Measurements from ENCODE around the gene TRIM71.

TRIM71 gene

DNA sequence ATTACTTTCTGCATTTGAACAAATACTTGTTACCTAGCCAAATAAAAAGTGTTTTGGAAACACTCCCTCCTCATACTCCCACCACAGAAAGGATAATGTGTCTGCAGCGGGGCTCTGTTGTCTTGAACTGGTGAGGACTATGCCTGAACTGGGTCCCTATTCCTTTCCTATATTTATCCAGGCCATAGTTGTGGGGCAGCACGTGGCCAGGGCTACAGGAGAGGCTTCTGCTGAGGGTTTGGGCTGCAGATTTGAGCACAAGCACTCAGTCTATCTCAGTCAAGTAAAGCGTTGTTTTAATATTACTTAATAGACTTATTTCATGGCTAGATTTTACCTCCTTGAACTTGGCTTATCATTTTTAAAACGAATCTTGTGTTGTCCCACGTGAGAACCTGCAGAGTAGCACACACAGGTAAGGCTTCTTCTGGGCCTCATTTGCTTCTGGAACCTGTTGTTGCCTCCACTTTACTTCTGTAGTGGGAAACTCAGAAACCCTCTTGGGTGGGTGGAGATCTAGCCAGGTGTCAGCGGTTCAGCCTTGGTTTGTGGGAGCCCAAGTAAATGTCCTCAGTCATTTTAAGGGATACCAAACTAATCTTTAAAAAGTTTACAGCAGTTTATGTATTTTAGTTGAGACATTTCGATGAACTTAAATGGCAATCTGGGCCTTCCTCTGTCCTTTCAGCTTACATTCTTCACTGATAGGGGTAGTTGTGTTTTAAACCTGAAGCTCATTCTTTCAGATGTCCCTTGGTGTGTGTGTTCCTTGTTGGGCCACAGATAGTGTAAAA lies 51.1 kb downstream of the TRIM71 start:
- no peak for DNase-seq

DNA sequence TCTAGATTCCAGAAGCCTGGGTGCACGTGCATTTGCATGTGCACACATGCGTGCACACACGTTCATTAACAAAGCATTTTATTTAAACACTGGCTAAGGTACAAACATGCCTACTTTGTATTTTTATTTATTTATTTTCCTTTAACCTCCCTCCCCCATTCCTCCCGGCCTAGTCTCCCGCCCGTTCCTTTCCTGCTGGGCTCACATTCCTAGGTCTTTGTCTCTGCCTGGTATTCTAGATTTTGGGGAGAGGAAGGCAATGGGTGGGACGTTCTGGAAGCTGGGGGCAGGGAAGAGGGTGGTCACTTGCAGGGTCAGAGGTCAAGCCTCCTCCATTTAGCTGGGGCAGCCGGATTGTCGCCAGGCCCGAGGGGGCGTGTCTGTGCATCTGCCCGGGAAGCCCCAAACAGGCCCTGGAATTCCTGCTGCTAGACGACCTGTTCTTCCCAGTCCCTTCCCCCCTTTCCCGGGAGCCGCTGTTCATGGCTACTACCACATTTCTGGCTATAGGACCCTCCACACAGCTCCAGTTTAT lies 51.8 kb downstream of the TRIM71 start:
- DNase-seq, result no peak

- no peak for DNase-seq
Measured at GRCh38 chr3:32870373-32871095, 52.7 kb downstream of the TRIM71 start.

GRCh38 chr3:32871273-32871672 lies 53.5 kb downstream of the TRIM71 start:
- no peak for DNase-seq

GRCh38 chr3:32872487-32873382 lies 54.9 kb downstream of the TRIM71 start:
- DNase-seq, result no peak

DNA sequence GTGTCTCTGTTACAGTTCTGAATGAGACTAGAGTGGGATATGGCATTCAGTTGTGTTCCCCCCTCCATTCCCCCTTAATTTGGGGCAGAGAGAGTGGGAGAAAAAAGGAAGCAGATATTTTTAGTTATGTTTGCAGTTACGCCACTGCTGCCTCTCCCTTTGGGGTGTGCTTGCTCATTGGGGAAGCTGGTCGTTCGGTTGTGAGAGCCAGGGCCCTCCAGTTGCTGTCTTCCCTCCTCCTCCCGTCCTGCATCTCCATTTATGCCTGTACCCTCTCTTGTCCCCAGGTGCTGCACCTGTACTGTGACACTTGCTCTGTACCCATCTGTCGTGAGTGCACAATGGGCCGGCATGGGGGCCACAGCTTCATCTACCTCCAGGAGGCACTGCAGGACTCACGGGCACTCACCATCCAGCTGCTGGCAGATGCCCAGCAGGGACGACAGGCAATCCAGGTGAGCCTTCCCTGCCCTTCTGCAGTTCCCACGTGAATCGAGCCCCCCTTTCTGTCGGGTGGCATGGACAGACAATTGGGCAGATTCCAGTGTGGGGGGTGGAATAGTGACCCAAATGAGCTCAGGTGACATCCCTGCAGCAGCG lies 55.8 kb downstream of the TRIM71 start:
- DNase-seq, result no peak

- DNase-seq, result no peak
Measured at GRCh38 chr3:32876920-32877319, 59.1 kb downstream of the TRIM71 start.

- no peak for DNase-seq
Measured at GRCh38 chr3:32877598-32877997, 59.8 kb downstream of the TRIM71 start.

GRCh38 chr3:32880225-32880624 lies 62.4 kb downstream of the TRIM71 start:
- DNase-seq, result no peak

DNA sequence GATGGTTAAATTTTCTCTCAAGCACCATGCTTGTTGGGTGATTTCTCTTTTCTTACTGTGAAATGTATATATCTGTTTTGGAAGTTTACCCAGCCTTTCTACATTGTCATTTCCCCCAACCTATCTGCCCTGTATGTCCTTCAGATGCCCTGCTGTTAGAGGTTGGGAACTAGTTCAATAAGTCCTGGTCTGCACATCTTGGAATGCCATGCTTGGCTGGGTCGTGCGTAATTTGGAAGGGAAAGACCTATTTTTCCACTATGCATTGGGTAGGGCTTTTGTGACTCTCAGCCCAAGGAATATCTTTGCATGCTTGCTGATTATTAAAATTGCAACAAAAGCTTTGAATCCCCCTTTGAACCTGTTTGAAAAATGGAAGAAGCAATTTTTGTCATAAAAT lies 63.8 kb downstream of the TRIM71 start:
- DNase-seq, result no peak

GRCh38 chr3:32882189-32882588 lies 64.4 kb downstream of the TRIM71 start:
- DNase-seq, result no peak

GRCh38 chr3:32882603-32883025 lies 64.8 kb downstream of the TRIM71 start:
- DNase-seq, result no peak

- DNase-seq, result no peak
Measured at GRCh38 chr3:32883817-32884216, 66.0 kb downstream of the TRIM71 start.

GRCh38 chr3:32884591-32884990 lies 66.8 kb downstream of the TRIM71 start:
- DNase-seq, result no peak

DNA sequence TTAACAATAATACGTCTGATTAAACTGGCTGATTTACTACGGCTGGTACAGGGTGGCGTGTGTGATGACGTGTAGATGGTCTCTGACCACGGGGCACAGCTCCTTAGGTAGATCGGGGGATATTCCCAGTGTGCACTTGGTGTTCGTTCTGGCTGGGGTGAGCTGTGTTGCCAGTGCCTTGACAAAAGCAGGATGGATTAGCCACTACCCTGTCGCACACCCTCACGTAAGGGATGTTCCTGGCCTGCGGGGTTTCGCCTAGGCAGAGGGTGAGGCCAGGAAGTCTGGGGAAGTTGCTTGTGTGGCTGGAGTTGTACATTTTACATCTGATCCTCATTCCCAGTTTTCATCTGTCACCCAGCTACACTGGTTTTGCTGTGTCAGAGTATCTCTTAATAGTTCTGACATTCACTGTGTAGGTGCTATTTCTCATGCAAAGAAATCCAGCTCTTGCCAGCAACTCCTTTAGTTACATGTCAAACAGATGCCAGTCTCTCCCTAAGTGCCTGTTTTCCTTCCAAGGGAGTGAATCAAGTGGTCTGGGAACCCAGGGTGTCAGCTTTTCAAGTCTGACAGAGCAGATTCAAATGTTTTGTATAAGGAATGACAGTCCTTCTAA lies 67.6 kb downstream of the TRIM71 start:
- DNase-seq, result no peak

DNA sequence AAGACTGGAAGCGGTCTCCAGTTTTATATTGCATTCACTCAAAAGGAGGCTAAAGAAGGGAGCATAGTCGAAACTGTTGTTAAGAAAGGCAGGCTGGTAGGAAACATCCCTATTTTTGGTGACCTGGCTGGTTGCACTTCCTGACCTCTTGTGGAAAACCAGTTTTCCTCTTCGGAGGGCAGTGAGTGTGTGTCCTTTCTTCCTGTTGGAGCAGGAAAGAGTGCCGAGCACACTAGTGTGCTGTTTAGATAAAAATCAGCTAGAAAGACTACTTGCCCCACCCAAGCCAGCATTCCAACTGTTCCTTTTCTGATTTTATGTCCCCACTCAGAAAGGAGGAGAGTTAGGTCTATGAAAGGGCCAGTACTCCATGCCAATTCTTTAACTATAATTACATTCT lies 68.5 kb downstream of the TRIM71 start:
- no peak for DNase-seq

GRCh38 chr3:32886911-32887310 lies 69.1 kb downstream of the TRIM71 start:
- DNase-seq, result no peak

DNA sequence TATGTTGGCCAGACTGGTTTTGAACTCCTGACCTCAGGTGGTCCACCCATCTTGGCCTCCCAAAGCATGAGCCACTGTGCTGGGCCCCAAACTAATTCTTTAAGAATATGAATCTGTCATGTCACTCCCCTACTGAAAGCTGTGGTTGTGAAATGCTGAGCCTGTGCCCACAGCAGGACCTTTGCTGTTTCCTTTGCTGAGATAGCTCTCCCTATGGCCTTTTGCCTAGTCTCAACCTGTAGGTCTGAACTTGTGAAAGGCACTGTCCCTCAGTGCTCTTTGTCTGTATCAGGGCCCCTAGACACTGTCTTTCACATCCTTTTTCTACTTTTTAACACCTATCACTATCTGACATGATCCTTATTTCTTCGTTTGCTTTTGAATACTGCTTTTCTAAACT lies 70.9 kb downstream of the TRIM71 start:
- no peak for DNase-seq

GRCh38 chr3:32890420-32891276 lies 72.9 kb downstream of the TRIM71 start:
- DNase-seq, result no peak

GRCh38 chr3:32891365-32891764 lies 73.6 kb downstream of the TRIM71 start:
- DNase-seq, result no peak

Measured in NCI-H82 (cell line).